Kidney (tissue), 14 donors: ENCODE measurements around the gene ADGRG1. TPM values are rescaled to one million over a fixed set of nuclear protein-coding genes. Genes with fewer than 3 reads are reported as not detected.

Experiments used
- DNase-seq, 5 donors: peaks; one replicate each; pipeline ENCODE4 v3.0.0-alpha.2; 2013 to 2020
- FAIRE-seq: peaks from 2 replicates; lab custom pipeline; 2012; peaks lifted over from hg19 to GRCh38; lab: Jason Lieb, UNC
- H3K27ac ChIP-seq, 2 donors: one replicate each; pipeline ENCODE4 v1.7.0; 2013; ENCODE audit warnings: low read depth in 2 of 2, low read length in 2 of 2, inconsistent platforms in 1 of 2
- H3K27me3 ChIP-seq: one replicate; pipeline ENCODE4 v1.7.1; 2013; ENCODE audit warnings: low read length, inconsistent platforms; ENCODE audit not compliant: control insufficient read depth, insufficient read depth
- H3K36me3 ChIP-seq, 3 donors: one replicate each; pipeline versions ENCODE4 v1.7.0 to v1.7.1; 2013; ENCODE audit warnings: low read length in 3 of 3, control low read depth in 1 of 3, inconsistent platforms in 1 of 3; ENCODE audit not compliant: insufficient read depth in 3 of 3, control insufficient read depth in 2 of 3
- H3K4me1 ChIP-seq, 3 donors: one replicate each; pipeline versions ENCODE4 v1.7.0 to v1.7.1; 2013; ENCODE audit warnings: low read length in 3 of 3, inconsistent platforms in 1 of 3, low read depth in 1 of 3; ENCODE audit not compliant: control insufficient read depth in 2 of 3, insufficient read depth in 2 of 3
- H3K4me3 ChIP-seq, 3 donors: one replicate each; pipeline versions ENCODE4 v1.7.0 to v1.8.1; 2013; ENCODE audit warnings: low read length in 3 of 3, control low read depth in 1 of 3, inconsistent platforms in 1 of 3
- H3K9ac ChIP-seq, 3 donors: one replicate each; pipeline versions ENCODE4 v1.7.0 to v1.7.1; 2013; ENCODE audit warnings: low read length in 3 of 3, control low read depth in 1 of 3, inconsistent platforms in 1 of 3
- H3K9me3 ChIP-seq, 3 donors: one replicate each; pipeline versions ENCODE4 v1.7.0 to v1.7.1; 2013; ENCODE audit warnings: low read length in 3 of 3, control low read depth in 1 of 3, inconsistent platforms in 1 of 3; ENCODE audit not compliant: control insufficient read depth in 2 of 3, insufficient read depth in 1 of 3
- CTCF ChIP-seq: IDR thresholded peaks from 3 replicates; pipeline ENCODE4 v1.5.1; 2012; ENCODE audit warnings: mild to moderate bottlenecking, moderate library complexity, borderline replicate concordance; ENCODE audit not compliant: insufficient read depth; ENCODE audit errors: extremely low read depth
- intact Hi-C: fragments of 100-400 bp; cut with DNase I; formaldehyde crosslinking; loops from one replicate; pipeline ENCODE4 v1.11.1; 2022
- polyA plus RNA-seq: library from polyadenylated mRNA; stranded (reverse); fragments of 350-450 nt; fragmentation: Illumina TruSeq; extraction: RNeasy Lipid Tissue Mini Kit (QIAGEN cat#74804); gene quantifications from one replicate; pipeline ENCODE4 v1.2.3, GENCODE V29; 2014; ENCODE audit warnings: low read depth, low replicate concordance; ENCODE audit not compliant: insufficient read depth
- total RNA-seq: library from RNA; stranded (reverse); fragmentation: NEBNext Ultra II Directional; extraction: Animal tissue kit (Norgen Biotek cat#: 25700); gene quantifications from one replicate; pipeline ENCODE4 v1.2.1, GENCODE V29; 2021
- donor health status: control.
- donor health status: control.
- donor health status: control.
- donor health status: control.
- donor health status: control.
- donor health status: DM: yes; HTN: yes; CAD: no.
- donor health status: Normal renal cell carcinoma (clear cell type).

ADGRG1 gene
- total and polyA plus RNA-seq, 2 donors from 2014 or later, result 188 to 351 TPM

DNA sequence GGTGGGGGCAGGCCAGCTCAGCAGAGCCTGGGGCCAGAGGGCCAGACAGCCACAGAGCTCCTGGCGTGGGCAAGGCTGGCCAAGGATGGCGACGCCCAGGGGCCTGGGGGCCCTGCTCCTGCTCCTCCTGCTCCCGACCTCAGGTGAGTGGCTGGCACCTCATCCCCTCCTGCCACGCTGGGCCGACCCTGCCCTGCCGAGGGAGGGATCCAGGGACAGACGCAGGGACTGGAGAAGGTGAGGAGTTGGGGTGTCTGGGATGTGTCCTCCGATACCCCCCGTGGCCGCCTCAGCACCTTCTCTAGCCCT lies 39.8 kb downstream of the ADGRG1 start, which contains the start of gene ADGRG3:
Gene ADGRG3 (plus strand): TSS at position 44 of the 309 bp plus-strand sequence. CDS start 42 bp downstream, at position 86.
- Histone ChIP-seq H3K9ac (no peak within 1 kb of the TSS), H3K36me3 (peaks cover 0 to 18% (median 13%) of the 10 kb centered on the region in 3 donors), H3K9me3 (no peaks in the 10 kb centered on the region), H3K4me1 (no peaks in the 10 kb centered on the region), H3K27ac (no peak within 1 kb of the TSS), H3K27me3 (no peaks in the 10 kb centered on the region), H3K4me3 (no peak within 1 kb of the TSS)
- intact Hi-C loops, result no loop called here
- peak in 1 of 5 donors; percentile 54 for DNase-seq
- TF ChIP-seq CTCF, result no peak
- FAIRE-seq, result no peak

GRCh38 chr16:57668630-57669475 lies 40.4 kb downstream of the ADGRG1 start:
- DNase-seq (no peak), FAIRE-seq (no peak)
- H3K4me1 ChIP-seq, result no peaks in the 10 kb centered on the region
- H3K27me3 ChIP-seq, result no peaks in the 10 kb centered on the region
- H3K27ac ChIP-seq, result no peak overlapping the region
- H3K9ac ChIP-seq, result no peak overlapping the region
- TF ChIP-seq CTCF, result no peak
- H3K9me3 ChIP-seq, result no peaks in the 10 kb centered on the region
- intact Hi-C loops, result no loop called here
- peaks cover 0 to 13% (median 11%) of the 10 kb centered on the region in 3 donors for H3K36me3 ChIP-seq
- no peak overlapping the region for H3K4me3 ChIP-seq

DNA sequence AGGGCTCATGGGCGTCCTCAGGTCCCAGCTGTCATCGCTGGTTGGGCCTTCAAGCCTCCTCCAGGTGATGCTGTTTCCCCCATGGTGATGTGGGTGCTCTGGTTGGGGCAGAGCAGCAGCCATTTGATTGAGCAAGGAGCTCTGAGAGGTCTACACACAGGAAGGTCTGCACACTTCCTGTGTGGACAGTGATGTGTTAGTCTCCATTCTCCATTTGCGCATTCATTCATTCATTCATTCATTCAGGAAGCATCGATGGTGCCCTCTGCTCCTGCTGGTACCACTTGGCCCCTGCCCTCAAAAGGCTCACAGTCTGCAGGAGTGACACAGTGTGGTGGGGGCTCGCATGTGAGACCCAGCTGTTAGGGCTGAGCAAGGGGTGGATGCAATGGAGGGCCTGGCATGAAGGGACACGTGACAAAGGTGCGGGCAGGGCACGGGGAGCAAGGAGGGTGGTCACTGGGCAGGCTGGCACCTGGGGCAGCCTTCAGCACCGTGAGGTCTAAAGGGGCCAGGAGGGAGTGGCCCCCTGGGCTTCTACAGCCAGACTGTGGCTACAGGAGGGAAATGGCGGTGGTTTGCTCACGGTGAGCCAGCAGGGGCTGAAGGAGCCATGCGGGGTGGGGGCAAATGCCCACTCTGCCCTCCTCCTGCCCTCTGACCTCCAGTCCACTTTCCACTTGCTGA lies 41.2 kb downstream of the ADGRG1 start:
- intact Hi-C loops, result no loop called here
- Histone ChIP-seq H3K27ac (no peak overlapping the region), H3K4me1 (no peaks in the 10 kb centered on the region), H3K9ac (no peak overlapping the region), H3K36me3 (peaks cover 0 to 9% (median 6%) of the 10 kb centered on the region in 3 donors), H3K4me3 (no peak overlapping the region), H3K9me3 (no peaks in the 10 kb centered on the region), H3K27me3 (no peaks in the 10 kb centered on the region)
- FAIRE-seq, result no peak
- no peak for TF ChIP-seq CTCF
- no peak for DNase-seq
